GM18873 (cell line): ENCODE data around the gene SCUBE3.

Source experiments
- ATAC-seq: cut with Tn5 transposase; IDR thresholded peaks from one replicate; pipeline ENCODE4 v1.9.1; 2021; ENCODE audit warnings: mild to moderate bottlenecking, moderate library complexity, moderate number of reproducible peaks; ENCODE audit not compliant: unreplicated experiment, low FRiP score

Gene SCUBE3

GRCh38 chr6:35213824-35214756 is at the start of gene SCUBE3:
SCUBE3 (plus strand) TSS chr6:35213956; CDS start chr6:35214419, 463 bp downstream.
- ATAC-seq: no peak

- no peak for ATAC-seq
Observed at GRCh38 chr6:35164277-35164676, 49.5 kb upstream of the SCUBE3 start.

- ATAC-seq: no peak
Observed at GRCh38 chr6:35164868-35165267, 48.9 kb upstream of the SCUBE3 start.

GRCh38 chr6:35165630-35166071 is 48.1 kb upstream of the SCUBE3 start:
- no peak for ATAC-seq

- no peak for ATAC-seq
Observed at GRCh38 chr6:35166116-35166515, 47.6 kb upstream of the SCUBE3 start.

- no peak for ATAC-seq
Observed at GRCh38 chr6:35166520-35166919, 47.2 kb upstream of the SCUBE3 start.

- ATAC-seq: no peak
Observed at GRCh38 chr6:35167505-35167904, 46.3 kb upstream of the SCUBE3 start.

GRCh38 chr6:35168461-35168861 is 45.3 kb upstream of the SCUBE3 start:
- ATAC-seq: no peak

- no peak for ATAC-seq
Observed at GRCh38 chr6:35170166-35170565, 43.6 kb upstream of the SCUBE3 start.

GRCh38 chr6:35170891-35171290 is 42.9 kb upstream of the SCUBE3 start:
- no peak for ATAC-seq

GRCh38 chr6:35173044-35173426 is 40.7 kb upstream of the SCUBE3 start:
- ATAC-seq: no peak

GRCh38 chr6:35173427-35174087 is 40.2 kb upstream of the SCUBE3 start:
- no peak for ATAC-seq

GRCh38 chr6:35174088-35174434 is 39.7 kb upstream of the SCUBE3 start:
- no peak for ATAC-seq

GRCh38 chr6:35174501-35174900 is 39.3 kb upstream of the SCUBE3 start:
- no peak for ATAC-seq

GRCh38 chr6:35176301-35177024 is 37.3 kb upstream of the SCUBE3 start:
- no peak for ATAC-seq

GRCh38 chr6:35177157-35177556 is 36.6 kb upstream of the SCUBE3 start:
- ATAC-seq: no peak

GRCh38 chr6:35177596-35177995 is 36.2 kb upstream of the SCUBE3 start:
- no peak for ATAC-seq

- no peak for ATAC-seq
Observed at GRCh38 chr6:35178012-35178411, 35.7 kb upstream of the SCUBE3 start.

GRCh38 chr6:35178932-35179832 is 34.6 kb upstream of the SCUBE3 start:
- no peak for ATAC-seq

GRCh38 chr6:35179901-35180535 is 33.7 kb upstream of the SCUBE3 start:
- no peak for ATAC-seq
